ENCODE measurements around the gene PKD1.

- TF ChIP-seq GATA3 (IDR thresholded peaks at IDR 0.05; ENCODE audit: low read depth, low read length) (no peak), GATA2 (IDR thresholded peaks at IDR 0.05; ENCODE audit: low read depth, low read length) (no peak)
Measured at GRCh38 chr16:2156849-2157224, 21.1 kb upstream of the PKD1 start.
